Putamen (tissue), 1 donor: ENCODE data around the gene SLC13A2.

Source experiments
- DNase-seq: peaks from one replicate; pipeline ENCODE4 v3.0.0-alpha.2; 2016; ENCODE audit warnings: low spot score

Gene SLC13A2

DNA sequence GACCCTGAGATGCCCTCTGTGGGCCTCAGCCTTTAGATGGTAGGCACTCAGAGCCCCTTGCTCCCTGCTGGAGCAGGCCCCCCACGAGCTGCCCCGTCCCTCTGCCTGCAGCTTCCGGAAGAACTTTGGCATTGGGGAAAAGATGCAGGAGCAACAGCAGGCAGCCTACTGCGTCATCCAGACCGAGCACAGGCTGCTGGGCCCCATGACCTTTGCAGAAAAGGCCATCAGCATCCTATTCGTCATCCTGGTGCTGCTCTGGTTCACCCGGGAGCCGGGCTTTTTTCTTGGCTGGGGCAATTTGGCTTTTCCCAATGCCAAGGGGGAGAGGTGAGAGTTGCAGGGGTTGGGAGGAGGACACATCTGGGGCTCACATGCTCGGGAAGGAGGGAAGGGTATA lies 20.0 kb downstream of the SLC13A2 start:
- DNase-seq: no peak

DNA sequence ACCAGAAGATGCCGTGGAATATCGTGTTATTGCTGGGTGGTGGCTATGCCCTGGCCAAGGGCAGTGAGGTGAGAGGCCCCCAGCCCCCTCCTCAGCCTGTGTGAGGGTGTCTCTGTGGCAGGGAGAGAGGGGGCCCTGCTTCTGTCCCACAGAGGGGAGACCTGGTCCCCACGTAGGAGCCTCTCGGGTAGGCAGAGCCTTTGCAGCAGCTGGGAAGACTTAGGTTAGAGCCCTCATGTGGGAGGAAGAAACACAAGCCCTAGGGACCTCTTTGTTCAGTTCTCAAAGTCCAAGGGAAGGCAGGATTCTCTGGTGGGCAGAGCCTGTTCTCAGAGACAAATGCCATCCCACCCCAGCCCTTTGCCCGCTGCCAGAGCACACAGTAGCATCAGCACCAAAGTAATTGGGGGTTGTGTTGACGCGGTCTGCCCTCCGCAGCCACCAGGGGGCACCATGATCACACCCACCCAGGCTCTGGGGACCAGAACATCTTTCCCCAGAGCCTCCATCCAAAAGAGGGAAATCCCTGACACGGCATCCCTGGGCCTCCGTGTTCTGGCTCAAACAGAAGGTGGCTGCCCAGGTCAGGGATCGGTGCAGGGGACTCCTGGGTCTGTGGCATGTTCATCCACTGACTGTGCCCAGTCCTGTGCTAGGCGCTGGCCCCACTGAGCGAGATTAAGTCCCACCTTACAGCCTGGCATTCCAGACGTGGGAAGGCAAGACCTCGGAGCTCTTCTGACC lies 21.2 kb downstream of the SLC13A2 start:
- DNase-seq: peak; percentile 54

DNA sequence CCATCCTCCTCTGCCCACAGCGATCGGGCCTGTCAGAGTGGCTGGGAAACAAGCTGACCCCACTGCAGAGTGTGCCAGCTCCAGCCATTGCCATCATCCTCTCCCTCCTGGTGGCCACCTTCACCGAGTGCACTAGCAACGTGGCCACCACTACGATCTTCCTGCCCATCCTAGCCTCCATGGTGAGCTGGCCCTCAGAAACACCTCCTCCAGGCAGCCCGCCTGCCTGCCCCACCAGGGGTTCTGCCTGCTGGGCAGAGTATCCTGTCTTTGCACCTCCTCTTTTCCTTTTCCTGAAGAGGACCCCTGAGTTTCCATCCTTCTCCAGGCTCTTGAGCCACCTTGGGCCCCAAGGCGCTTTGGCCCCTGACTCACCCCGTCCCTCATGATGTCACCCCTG lies 22.2 kb downstream of the SLC13A2 start:
- no peak for DNase-seq

DNA sequence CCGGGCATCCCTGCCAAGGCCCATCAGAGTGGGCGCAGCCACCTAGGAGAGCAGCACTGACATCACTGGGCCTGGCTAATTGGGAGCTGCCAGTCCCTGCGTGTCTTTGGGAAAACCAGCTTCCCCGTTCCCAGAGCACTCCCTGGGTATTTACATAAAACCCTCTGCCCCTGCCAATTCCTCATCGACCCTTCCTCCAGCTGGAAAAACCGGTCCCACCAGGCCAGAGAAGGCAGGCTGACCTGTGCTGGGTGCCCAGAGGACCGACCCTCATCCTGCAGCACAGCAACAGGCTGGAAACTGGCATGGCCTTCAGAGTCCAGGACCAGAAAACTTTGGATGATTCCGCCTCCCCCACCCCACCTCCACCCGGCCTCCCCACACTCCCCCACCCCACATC lies 24.5 kb downstream of the SLC13A2 start:
- DNase-seq: no peak

DNA sequence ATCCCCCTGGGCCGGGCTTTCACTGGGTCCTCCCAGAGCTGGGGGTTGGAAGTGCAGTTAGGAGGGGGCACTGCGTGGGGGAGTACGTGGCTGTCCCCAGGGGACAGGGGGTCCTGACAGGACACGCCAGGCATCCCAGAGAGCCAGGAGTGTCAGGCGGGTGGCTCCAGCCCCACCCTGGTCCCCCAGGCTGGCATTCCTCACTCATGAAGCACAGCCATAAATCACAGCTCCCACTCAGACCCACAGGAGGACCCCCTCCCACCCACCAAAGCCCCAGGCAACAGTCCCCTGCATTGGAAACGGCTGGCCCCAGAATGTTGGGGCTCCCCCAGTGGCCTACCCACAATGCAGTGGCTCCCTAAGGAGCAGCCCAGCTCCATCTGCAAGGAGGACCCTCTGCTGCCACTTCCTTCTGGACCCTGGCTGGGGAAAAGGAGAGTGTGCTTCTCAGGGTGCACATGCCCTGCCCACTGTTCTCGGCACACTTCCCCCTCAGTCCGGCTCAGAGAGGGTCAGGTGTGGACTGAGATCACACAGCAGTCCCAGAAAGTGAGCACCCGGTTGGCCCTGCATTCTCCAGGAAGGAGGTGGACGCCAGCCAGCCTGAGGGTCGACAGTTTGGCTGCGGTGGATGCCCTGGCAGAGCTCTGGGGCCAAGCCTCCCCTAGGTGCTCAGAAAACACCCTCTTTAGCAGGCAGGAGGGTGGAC lies 25.4 kb downstream of the SLC13A2 start:
- no peak for DNase-seq

DNA sequence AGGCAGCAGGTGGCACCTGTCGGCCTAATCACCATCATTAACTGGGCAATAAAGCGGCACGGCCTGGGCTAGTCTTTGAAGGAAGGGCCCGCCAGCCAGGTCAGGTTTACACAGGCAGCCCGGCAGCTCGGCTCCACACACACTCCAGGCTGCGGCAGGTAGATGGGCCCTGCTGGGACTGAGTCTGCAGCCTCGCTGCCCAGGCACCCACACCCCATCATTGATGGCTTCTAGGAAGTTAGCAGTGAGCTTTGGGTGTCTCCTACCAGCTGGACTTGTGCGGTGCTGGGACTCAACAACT lies 25.9 kb downstream of the SLC13A2 start:
- no peak for DNase-seq

DNA sequence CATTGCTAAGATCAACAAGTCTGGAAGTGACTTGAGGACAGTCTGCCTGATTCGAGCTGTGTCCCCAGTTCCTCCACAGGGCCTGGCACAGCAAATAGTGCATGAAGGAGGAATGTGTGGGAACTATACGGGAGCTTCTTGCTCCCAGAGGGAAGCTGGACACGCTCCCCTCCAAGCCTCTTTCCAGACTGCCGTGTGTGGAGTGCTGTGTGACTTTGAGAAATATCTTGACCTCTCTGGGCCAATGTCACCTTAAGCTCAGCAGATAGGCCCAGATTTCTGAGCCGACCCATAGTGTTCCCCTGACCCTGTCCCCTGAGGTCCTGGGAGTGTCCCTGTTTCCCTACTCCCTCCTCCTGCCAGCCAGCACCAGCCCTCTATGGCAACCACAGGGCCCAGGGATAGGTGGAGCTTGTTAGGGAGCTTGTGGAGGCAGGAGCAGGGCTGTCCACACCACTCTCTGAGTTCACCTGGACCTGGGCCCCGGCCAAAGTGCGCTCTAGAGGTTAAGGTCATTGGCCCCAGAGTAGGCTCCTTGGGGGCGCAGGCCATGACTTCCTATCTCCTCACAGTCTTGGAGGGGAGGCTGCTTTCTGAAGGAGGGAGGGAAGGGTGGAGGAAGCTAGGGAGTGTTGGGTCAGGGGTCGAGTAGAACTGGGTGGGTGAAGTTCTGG lies 26.4 kb downstream of the SLC13A2 start:
- DNase-seq: no peak

DNA sequence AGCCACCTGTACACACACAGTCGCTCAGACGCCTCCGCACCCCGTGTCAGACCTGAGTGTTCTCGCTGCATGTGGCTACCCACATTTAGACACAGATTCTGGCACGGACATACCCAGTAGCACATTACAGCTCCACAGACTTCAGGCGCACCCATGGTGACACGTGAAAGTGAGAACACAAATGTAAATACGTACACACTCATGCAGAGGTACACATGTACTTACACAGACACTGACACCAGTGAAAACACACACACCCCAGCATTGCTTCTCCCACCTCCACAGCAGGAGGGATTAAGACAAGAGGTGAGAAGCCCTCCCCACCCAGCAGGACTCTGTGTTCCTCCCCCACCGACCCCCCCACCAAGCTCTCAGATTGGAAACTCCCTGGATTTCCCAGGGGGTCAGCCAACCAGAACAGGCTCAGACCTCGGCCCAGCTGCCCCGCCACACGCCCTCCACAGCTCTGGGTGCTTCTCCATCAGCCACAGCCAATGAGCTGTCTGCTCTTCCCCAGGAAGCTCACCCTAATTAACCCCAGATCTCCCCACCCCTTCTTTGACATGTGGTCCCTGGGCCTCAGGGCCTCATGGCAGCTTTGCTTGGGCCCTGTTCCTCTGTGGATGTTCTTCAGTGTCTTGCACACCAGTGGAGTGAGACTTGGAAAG lies 27.4 kb downstream of the SLC13A2 start:
- DNase-seq: no peak

DNA sequence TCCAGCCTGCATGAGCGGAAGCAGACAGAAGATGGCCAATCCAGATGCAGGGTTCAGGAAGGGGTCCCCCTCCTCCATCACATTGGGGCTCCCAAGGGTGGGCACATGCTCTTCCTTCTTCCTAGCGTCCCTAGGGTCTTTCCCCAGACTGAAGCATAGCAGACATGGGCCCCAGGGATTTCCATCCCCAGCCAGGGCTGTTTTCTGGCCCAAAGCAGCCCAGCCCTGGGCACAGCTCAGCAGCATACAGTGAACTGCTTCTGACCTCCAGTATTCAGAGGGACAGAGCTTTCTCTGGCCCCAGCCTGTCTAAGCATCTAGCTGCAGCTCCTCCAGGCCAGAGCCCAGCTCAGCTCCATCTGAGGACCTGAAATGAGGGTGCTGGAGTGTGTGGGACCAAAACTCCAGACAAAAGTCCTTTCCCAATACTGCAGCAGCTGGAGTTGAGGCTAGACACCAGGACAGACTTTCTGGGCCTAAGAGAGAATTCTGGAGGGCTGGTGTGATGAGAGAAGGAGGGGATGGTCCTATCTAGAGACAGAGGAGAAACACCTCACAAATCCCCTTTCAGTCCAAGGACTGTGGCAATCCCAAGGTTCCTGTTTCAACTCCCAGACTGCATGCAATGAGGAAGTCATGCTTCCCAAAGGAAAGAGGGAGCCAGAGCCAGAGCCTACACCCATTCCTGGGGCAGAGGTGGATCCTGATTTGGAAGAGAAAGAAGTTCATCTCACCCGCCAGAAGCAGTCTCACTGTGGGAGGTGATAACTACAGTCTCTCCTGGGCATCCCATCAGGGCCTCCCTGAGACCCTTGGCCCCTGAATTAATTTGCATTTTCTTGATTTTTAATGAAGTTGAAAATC lies 28.2 kb downstream of the SLC13A2 start:
- no peak for DNase-seq

DNA sequence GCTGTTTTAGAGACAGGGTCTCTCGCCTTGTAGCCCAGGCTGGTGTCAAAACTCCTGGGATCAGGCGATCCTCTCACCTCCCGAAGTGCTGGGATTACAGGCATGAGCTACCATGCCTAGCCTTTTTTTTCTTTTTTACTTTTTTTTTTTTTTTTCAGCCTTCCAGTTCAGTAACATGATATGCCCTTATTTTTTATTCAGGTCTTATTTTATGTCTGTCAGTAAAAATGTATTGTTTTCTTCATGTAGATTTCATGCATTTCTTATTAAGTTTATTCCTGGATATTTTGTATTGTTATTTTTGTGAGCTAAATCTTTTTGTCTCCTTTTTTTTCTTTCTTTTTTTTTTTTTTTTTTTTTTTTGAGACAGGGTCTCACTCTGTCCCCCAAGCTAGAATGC lies 30.0 kb downstream of the SLC13A2 start:
- DNase-seq: no peak

DNA sequence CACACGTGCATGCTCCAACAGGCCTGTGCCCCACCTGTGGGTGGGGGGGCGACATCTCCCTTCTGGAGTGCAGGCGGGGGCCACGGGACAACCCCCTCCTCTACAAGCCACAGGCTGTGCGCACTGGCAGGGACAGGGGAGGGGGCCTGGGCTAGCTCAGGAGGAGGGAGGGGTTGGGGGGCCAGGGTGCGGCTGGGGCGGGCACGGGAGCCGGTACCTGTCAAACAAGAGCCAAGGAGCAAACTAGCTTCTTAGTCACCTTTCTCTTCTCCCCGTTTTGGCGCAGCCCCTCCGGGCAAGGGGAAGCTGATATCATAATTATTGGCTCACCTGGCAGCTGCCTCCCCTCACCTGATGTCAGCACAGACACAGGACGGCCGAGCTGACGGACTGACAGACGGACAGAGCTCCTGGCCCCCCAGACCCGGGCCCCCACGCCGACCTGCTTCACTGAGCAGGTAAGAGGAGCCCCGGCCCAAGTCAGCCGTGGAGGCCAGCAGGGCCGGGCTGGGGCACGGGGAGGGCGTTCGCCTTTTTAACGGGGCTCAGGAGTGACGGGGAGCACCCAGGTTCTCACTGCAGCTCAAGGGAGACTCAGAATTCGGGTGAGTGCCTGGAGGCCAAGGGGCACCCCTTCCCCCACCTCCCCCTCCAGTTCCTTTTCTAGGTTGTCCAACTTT lies 32.7 kb downstream of the SLC13A2 start, which contains the start of gene FOXN1:
FOXN1 (plus strand) TSS at position 363 of the 680 bp plus-strand sequence. CDS start 17,622 bp downstream, outside the sequence.
- no peak for DNase-seq

DNA sequence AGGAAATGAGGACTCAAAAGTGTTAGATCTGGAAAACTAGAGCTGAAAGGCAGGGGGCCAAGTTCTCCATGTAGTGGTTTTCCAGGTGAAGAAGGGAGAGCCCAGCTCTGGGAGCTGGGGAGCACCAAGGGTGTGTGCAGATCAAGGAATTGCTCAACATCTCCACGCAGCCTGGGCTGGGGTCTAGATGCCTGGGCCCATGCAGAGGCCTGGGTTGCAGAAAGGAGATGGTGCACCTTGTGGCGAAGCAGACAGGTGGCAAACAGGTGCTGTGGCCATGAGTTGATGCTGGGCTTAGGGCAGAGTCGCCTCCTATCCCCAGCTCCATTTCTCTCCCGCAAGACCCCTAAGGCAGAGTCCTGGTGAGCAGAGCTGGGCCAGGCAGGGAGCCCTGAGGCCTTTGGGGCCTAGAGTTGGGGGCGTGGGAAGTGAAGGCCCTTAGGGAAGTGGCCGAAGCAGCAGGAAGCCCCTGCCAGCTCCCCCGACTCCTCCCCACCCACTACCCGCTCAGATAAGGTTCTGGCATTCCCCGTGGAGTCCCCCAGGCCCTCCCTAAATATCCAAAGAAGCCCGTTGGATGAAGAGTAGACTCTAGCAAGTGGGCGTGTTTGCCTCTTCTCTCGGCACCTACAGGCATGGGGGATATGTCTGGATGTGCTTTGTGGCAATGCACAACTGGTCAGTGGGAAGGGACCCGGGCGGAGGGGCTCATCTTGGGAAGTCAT lies 33.5 kb downstream of the SLC13A2 start:
- no peak for DNase-seq

DNA sequence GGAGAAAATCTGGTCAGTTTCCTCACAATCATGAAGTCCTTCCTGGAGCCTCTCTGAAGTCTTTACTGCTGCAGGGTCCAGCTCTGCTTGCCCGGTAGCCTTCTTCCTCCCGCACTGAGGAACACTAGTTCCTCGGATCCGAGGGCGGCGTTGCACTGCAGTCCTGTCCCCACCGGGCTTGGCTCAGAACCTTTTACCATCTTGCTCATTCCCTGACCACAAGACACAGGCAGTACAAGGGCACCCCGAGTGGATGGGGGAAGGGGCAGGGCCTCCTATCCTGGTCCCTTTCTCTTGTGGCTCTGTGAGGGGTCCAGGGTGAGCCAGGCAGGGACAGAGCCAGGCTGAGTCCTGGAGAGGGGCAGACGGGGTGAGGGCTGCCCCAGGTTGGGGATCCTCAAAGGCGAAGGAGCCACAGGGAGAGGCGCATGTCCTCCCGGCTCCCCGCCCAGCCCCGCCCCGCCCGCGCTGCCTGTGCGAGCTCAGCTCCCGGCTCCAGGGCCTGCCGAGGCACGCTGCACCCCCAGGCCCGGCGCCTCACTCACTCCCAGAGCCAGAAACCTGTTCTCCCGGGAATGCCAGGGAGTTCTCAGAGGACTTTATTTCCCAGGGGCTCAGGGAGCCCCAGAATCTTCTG lies 34.2 kb downstream of the SLC13A2 start:
- DNase-seq: no peak

DNA sequence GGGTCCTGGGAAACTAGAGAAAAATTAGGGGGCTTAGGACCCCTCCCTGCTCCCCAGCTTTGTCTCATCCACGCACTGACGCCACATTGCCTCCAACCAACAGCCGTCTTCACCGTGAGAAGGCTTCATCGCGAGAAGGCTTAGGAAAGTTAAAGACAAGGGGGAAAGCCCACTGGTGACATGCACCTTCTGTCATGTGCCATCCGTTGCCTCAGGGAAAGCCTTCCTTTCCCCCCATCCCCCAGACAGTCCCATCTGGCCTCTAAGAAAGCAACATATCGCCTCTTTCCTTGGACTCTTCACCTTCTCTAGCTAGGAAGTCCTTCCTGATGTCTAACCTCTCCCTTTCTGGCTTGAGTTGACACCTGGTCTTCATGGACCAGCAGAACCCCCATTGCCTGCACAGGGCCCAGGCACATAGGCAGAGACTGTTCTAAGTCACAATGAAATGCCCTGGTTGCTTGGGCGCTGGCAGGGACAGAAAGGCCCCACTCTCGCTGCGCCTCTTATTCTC lies 34.8 kb downstream of the SLC13A2 start:
- DNase-seq: no peak

DNA sequence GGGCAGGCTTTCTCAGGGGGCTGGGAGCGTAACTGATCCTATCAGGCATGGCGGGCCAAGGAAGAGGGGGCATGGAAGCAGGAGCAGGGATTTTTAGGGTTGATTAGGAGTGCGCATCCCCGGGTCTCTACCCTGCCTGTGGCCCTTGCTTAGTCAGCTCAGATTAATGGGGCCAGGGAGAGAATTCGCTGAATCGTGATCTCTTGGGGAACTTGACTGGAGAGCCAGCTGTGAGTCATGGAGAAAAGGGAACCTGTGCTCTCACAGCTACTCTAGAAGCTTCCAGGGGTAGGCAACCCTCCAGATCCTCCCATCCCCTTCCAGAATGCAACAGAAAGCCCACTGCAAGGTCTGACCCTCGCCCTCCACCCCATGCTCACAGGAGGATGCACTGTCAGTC lies 36.3 kb downstream of the SLC13A2 start:
- DNase-seq: no peak

DNA sequence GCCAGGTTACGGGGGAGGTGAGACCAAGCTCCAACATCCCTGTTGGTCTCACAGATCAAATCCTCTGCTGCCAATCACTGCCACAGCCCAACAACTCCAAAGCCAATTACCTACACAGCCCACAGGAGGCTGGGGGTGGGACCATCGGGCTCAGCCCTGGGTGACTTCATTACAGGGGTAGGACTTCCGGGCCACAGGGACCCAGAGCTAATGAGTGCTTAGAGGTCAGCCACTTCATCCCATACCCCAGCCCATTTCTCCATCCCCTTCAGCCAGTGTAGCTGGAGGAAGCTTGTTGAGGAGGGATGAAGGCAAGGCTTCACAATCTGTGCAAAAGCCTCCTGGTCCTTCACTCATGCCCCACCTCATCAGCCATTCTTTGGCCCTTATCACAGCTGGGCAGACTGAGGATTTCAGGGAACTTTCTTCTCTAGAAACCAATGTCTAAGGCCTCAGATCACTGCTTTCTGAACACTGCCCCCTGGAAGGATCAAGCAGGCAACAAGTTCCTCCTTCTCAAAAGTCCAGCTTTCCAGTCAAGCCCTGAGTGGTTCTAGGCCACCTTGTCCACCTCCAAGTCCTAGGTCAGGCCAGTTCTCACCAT lies 38.5 kb downstream of the SLC13A2 start:
- no peak for DNase-seq

DNA sequence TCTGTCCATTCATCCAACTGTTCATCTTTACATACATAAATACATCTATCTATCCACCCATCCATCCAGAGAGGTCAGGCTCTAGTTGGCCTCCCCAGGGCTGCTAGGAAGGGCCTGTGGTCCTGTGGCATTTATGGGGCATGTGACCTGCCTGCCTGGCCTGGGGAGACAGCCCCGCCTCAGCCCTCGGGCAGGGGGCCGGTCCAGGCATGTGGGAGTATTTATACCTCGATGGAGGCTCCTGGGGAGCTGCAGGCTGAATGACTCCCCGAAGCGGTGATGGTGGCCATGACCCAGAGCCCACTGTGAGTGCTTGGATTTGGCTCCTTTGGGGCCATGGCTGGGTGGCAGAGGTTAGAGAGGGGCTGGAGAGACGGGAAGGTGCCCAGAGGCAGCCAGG lies 40.0 kb downstream of the SLC13A2 start:
- DNase-seq: no peak

DNA sequence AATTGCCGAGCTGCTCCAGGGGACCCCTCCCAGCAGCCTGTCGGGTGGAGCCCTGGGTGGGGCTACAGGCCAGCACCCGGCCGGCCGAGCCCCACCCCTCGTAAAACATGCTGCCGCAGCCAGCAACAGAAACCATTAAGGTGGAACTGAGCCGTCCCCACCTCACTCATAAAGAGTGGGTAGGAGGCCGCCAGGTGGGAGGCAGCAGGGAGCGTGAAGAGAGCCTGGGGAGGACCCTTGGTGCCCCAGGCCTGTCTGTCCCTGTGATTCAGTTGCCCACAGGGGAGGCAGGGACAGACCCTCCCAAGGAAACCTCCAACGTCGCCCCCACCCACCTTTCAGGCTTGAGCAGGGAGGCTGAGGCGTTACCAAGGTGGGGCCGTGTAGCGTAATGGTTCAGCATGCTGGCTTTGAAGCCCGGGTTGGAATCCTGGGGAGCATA lies 41.1 kb downstream of the SLC13A2 start:
- DNase-seq: no peak

DNA sequence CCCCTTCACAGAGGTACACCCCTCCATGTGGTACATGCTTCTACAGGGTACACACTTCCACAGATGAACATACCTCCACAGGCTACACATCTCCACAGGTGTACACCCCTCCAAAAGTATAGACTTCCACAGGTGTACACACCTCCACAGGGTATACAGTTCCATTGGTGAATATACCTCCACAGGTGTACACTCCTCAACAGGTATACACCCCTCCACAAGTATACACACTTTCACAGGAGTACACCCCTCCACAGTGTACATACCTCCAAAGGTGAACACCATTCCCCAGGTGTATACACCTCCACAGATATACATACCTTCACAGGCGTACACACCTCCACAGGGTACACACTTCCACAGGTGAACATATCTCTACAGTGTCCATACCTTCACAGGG lies 42.1 kb downstream of the SLC13A2 start:
- DNase-seq: no peak
